ENCODE results near the gene UMOD.
"Not testable (repeated sequence)": the region's sequence is repeated elsewhere in the genome, so short reads cannot be mapped to it uniquely, and the experiment has no call there.

DNA sequence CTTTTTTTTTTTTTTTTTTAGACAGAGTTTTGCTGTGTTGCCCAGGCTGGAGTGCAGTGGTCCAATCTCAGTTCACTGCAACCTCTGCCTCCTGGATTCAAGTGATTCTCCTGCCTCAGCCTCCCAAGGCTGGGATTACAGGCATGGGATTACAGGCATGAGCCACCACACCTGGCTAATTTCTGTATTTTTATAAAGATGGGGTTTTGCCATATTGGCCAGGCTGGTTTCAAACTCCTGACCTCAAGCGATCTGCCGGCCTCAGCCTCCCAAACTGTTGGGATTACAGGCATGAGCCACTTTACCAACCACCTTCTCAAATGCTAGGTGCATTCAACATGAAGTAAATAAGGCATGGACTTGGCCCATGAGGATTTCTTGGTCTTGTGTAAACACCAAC is 31.5 kb downstream of the UMOD start:
- TF ChIP-seq, protein P1, sequence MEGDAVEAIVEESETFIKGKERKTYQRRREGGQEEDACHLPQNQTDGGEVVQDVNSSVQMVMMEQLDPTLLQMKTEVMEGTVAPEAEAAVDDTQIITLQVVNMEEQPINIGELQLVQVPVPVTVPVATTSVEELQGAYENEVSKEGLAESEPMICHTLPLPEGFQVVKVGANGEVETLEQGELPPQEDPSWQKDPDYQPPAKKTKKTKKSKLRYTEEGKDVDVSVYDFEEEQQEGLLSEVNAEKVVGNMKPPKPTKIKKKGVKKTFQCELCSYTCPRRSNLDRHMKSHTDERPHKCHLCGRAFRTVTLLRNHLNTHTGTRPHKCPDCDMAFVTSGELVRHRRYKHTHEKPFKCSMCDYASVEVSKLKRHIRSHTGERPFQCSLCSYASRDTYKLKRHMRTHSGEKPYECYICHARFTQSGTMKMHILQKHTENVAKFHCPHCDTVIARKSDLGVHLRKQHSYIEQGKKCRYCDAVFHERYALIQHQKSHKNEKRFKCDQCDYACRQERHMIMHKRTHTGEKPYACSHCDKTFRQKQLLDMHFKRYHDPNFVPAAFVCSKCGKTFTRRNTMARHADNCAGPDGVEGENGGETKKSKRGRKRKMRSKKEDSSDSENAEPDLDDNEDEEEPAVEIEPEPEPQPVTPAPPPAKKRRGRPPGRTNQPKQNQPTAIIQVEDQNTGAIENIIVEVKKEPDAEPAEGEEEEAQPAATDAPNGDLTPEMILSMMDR (conservative IDR thresholded peaks at IDR 0.05; ENCODE audit: low read depth, low read length): not testable (repeated sequence)
- not testable (repeated sequence) for TF ChIP-seq EZH2 (IDR thresholded peaks at IDR 0.05; ENCODE audit: borderline replicate concordance, low read depth, low read length, poor library complexity, severe bottlenecking)

All from A673 (cell line).